GM12878 (cell line): ENCODE measurements around the gene RAB31. TPM values are rescaled to one million over a fixed set of nuclear protein-coding genes. Genes with fewer than 3 reads are reported as not detected.

ENCODE experiments used
- ATAC-seq: fragments of 200-7000 bp; cut with Tn5 transposase; 3 replicates; pipeline ENCODE4 v1.9.1; 2020; ENCODE audit warnings: mild to moderate bottlenecking, moderate library complexity
- BruUV-seq: library from RNA; stranded (reverse); fragments of 400-500 nt; replicated peaks from 2 replicates; lab custom pipeline; 2021; lab: Mats Ljungman, UMichigan
- CTCF ChIA-PET: fragments of 300-600 bp; sonication (Branson Sonifier 250); formaldehyde crosslinking; extraction: SDS; loops from one replicate; lab custom pipeline; 2021; ENCODE audit warnings: inconsistent platforms; lab: Yijun Ruan, JAX
- POLR2A ChIA-PET: fragments of 350-600 bp; formaldehyde crosslinking; extraction: SDS; loops from one replicate; lab custom pipeline; 2021; ENCODE audit warnings: inconsistent platforms; lab: Charles Lee
- RAD21 ChIA-PET: fragments of 300-600 bp; sonication (Branson Sonifier 250); formaldehyde crosslinking; loops from one replicate; lab custom pipeline; 2023; ENCODE audit warnings: antibody characterized with exemption; ENCODE audit not compliant: unreplicated experiment; lab: Charles Lee
- SMC1A ChIA-PET: fragments of 300-600 bp; sonication (Branson Sonifier 250); formaldehyde crosslinking; loops from one replicate; lab custom pipeline; 2023; ENCODE audit not compliant: unreplicated experiment, uncharacterized antibody; lab: Charles Lee
- DNase-seq: peaks from one replicate; pipeline ENCODE4 v3.0.0-alpha.2; 2011; ENCODE audit warnings: low read depth, low spot score
- FAIRE-seq: peaks from 3 replicates; lab custom pipeline; 2011; peaks lifted over from hg19 to GRCh38; lab: Jason Lieb, UNC
- H2AFZ ChIP-seq: 2 replicates; pipeline ENCODE4 v1.6.0; 2011; ENCODE audit warnings: low read depth, low read length, control low read depth; ENCODE audit not compliant: control insufficient read depth
- H3K27ac ChIP-seq: 2 replicates; pipeline ENCODE4 v1.5.1; 2011; ENCODE audit warnings: control low read depth; ENCODE audit not compliant: control insufficient read depth, insufficient read depth
- H3K27me3 ChIP-seq, 2 experiments: replicated peaks in 1 of 2; 2 replicates each; pipeline versions ENCODE4 v1.6.0 to v1.6.1; 2011; ENCODE audit warnings: low read length in 1 of 2; ENCODE audit not compliant: control insufficient read depth in 2 of 2, insufficient read depth in 2 of 2
- H3K36me3 ChIP-seq, 2 experiments: 2 replicates each; pipeline ENCODE4 v1.5.1; 2011; ENCODE audit warnings: low read length in 1 of 2; ENCODE audit not compliant: control insufficient read depth in 2 of 2, insufficient read depth in 2 of 2
- H3K4me1 ChIP-seq: 2 replicates; pipeline ENCODE4 v1.6.1; 2011; ENCODE audit warnings: mild to moderate bottlenecking, low read length, moderate library complexity, mixed read lengths; ENCODE audit not compliant: control insufficient read depth, insufficient read depth
- H3K4me2 ChIP-seq: 2 replicates; pipeline ENCODE4 v1.6.0; 2011; ENCODE audit warnings: control low read depth; ENCODE audit not compliant: control insufficient read depth, insufficient read depth
- H3K4me3 ChIP-seq: fragments of 200-600 bp; sonication (generic); 2 replicates; pipeline ENCODE4 v1.5.1; 2016
- H3K79me2 ChIP-seq: 2 replicates; pipeline ENCODE4 v1.6.0; 2011; ENCODE audit warnings: low read length; ENCODE audit not compliant: control insufficient read depth, insufficient read depth
- H3K9ac ChIP-seq: 2 replicates; pipeline ENCODE4 v1.8.0; 2011; ENCODE audit warnings: low read length, control low read depth, mixed read lengths; ENCODE audit not compliant: control insufficient read depth, insufficient read depth
- H3K9me3 ChIP-seq: replicated peaks from 3 replicates; pipeline ENCODE4 v1.5.1; 2011; ENCODE audit warnings: mild to moderate bottlenecking, low read length; ENCODE audit not compliant: control insufficient read depth, insufficient read depth
- H4K20me1 ChIP-seq: 2 replicates; pipeline ENCODE4 v1.6.0; 2011; ENCODE audit not compliant: control insufficient read depth, insufficient read depth
- BHLHE40 ChIP-seq, 2 experiments: fragments of 450-650 bp in 1 of 2; IDR thresholded peaks; 2 replicates each; pipeline ENCODE4 v1.6.1; 2011 to 2017; ENCODE audit warnings: low read depth in 2 of 2, borderline replicate concordance in 1 of 2, improper control_type of control experiment in 1 of 2, low read length in 1 of 2, mild to moderate bottlenecking in 1 of 2
- CUX1 ChIP-seq: IDR thresholded peaks from 2 replicates; pipeline ENCODE4 v1.6.1; 2012; ENCODE audit warnings: improper control_type of control experiment, low read depth, low read length; ENCODE audit not compliant: insufficient replicate concordance
- NBN ChIP-seq: fragments of 450-650 bp; IDR thresholded peaks from 2 replicates; pipeline ENCODE4 v1.6.1; 2016
- PKNOX1 ChIP-seq: fragments of 450-650 bp; IDR thresholded peaks from 2 replicates; pipeline ENCODE4 v1.6.1; 2016; ENCODE audit warnings: mild to moderate bottlenecking
- REST ChIP-seq: IDR thresholded peaks from 2 replicates; pipeline ENCODE4 v1.6.1; 2012; ENCODE audit warnings: mild to moderate bottlenecking, low read depth, low read length
- TARDBP ChIP-seq: IDR thresholded peaks from 2 replicates; pipeline ENCODE4 v1.6.1; 2016; ENCODE audit warnings: borderline replicate concordance
- TCF7 ChIP-seq: IDR thresholded peaks from 2 replicates; pipeline ENCODE4 v1.6.1; 2014; ENCODE audit warnings: antibody characterized with exemption, borderline replicate concordance
- ZNF384 ChIP-seq: IDR thresholded peaks from 2 replicates; pipeline ENCODE4 v1.6.1; 2012; ENCODE audit warnings: low read depth, mild to moderate bottlenecking, low read length, improper control_type of control experiment, borderline replicate concordance
- WGBS: methylation state at CpG from one replicate; pipeline ENCODE4 v1.1.6; 2016; ENCODE audit warnings: low lambda C conversion rate; ENCODE audit not compliant: insufficient replicate concordance, insufficient coverage; ENCODE audit errors: missing lambda C conversion rate; 5-methylcytosine and 5-hydroxymethylcytosine counted together
- in situ Hi-C: fragments of 300-500 bp; cut with MboI; formaldehyde crosslinking; loops from 9 replicates; pipeline ENCODE4 v1.14.3; 2018; ENCODE audit warnings: mixed read lengths
- intact Hi-C: fragments of 100-400 bp; cut with micrococcal nuclease; formaldehyde crosslinking; loops from one replicate; pipeline ENCODE4 v1.14.2; 2022; ENCODE audit not compliant: unreplicated experiment
- polyA plus RNA-seq, 11 experiments: library from polyadenylated mRNA; depleted of rRNA in 4 of 11; unstranded in 6 of 11; stranded (reverse) in 5 of 11; fragments of >200 nt; fragmentation: Nextera tagmentation in 4 of 11; fragmentation: Illumina TruSeq in 1 of 11; extraction: Ambion mirVana in 4 of 11; extraction: Trizol in 1 of 11; gene quantifications; 1 replicate in 1 of 11; 2 replicates in 10 of 11; pipeline versions ENCODE4 v1.2.1 to v1.2.3, GENCODE V29; 2011 to 2016; ENCODE audit warnings: inconsistent platforms in 2 of 11, missing spikeins in 2 of 11, low read depth in 1 of 11
- total RNA-seq, 4 experiments: library from RNA; depleted of rRNA in 3 of 4; stranded (reverse); fragments of >200 nt in 3 of 4; fragmentation: Illumina TruSeq in 1 of 4; extraction: Trizol in 1 of 4; gene quantifications; 2 replicates each; pipeline versions ENCODE4 v1.2.1 to v1.2.3, GENCODE V29; 2013 to 2021
- TF ChIP-seq, protein P1 (sequence below): fragments of 150-350 bp; IDR thresholded peaks from 2 replicates; pipeline ENCODE4 v1.6.1; 2014; ENCODE audit warnings: mild to moderate bottlenecking, low read depth, low read length

The RAB31 gene
- total and polyA plus RNA-seq, 10 of the 15 experiments (the other 5 are each of a cell fraction or from before 2014, with no cell fraction given): 0.80 to 23.3 (median 12.2) TPM

GRCh38 chr18:9714266-9715087 is 6.4 kb downstream of the RAB31 start:
- ChIA-PET CTCF (no interaction called here), RAD21 (no interaction called here), SMC1A (no interaction called here), POLR2A (no interaction called here)
- intact Hi-C loops (no loop called here), in situ Hi-C loops (no loop called here)
- H3K36me3 ChIP-seq: no peaks in the 10 kb centered on the region
- peaks cover 5% of the 10 kb centered on the region for H3K79me2 ChIP-seq
- no peak overlapping the region for H3K4me2 ChIP-seq
- no peaks in the 10 kb centered on the region for H4K20me1 ChIP-seq
- H3K27me3 ChIP-seq: peaks cover 0 to 2% of the 10 kb centered on the region in 2 experiments; a peak in 1 of 4 replicates
- FAIRE-seq (no peak), DNase-seq (no peak), ATAC-seq (no peak)
- no peak overlapping the region for H2AFZ ChIP-seq
- peaks cover 32% of the 10 kb centered on the region for H3K4me1 ChIP-seq
- H3K9ac ChIP-seq: no peak overlapping the region
- no peak overlapping the region for H3K4me3 ChIP-seq
- no peaks in the 10 kb centered on the region; the same call in 2 of the 3 replicates for H3K9me3 ChIP-seq
- 95% methylated on average over 10 of the region's 10 CpGs for WGBS
- BruUV-seq: no TSS peak
- no peak overlapping the region for H3K27ac ChIP-seq
- TF ChIP-seq PKNOX1 (no peak), NBN (no peak), BHLHE40 (IDR thresholded peaks at IDR 0.05; ENCODE audit: borderline replicate concordance in 1 of 2, low read depth in 2 of 2, low read length in 1 of 2) (no peak), TCF7 (no peak), CUX1 (no peak), ZNF384 (no peak), TARDBP (no peak), REST (no peak)
- TF ChIP-seq, protein P1, sequence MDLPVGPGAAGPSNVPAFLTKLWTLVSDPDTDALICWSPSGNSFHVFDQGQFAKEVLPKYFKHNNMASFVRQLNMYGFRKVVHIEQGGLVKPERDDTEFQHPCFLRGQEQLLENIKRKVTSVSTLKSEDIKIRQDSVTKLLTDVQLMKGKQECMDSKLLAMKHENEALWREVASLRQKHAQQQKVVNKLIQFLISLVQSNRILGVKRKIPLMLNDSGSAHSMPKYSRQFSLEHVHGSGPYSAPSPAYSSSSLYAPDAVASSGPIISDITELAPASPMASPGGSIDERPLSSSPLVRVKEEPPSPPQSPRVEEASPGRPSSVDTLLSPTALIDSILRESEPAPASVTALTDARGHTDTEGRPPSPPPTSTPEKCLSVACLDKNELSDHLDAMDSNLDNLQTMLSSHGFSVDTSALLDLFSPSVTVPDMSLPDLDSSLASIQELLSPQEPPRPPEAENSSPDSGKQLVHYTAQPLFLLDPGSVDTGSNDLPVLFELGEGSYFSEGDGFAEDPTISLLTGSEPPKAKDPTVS: no peak
